Stimulated activated CD8-positive, alpha-beta memory T cell treated with anti-CD3 and anti-CD28 coated beads, Interleukin-7, amount 100 ng/mL, for 1 hour (primary cell): Measurements from ENCODE around the gene NKIRAS1.
"Not testable (repeated sequence)": the region's sequence is repeated elsewhere in the genome, so short reads cannot be mapped to it uniquely, and the experiment has no call there.

Experiments
- DNase-seq, 2 donors: peaks; one replicate each; pipeline ENCODE4 v3.0.0-alpha.2; 2020; ENCODE audit warnings: low read depth in 2 of 2

Gene NKIRAS1

DNA sequence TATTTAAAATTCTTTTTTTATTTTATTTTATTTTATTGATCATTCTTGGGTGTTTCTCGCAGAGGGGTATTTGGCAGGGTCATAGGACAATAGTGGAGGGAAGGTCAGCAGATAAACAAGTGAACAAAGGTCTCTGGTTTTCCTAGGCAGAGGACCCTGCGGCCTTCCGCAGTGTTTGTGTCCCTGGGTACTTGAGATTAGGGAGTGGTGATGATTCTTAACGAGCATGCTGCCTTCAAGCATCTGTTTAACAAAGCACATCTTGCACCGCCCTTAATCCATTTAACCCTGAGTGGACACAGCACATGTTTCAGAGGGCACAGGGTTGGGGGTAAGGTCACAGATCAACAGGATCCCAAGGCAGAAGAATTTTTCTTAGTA lies 46.1 kb downstream of the NKIRAS1 start:
- DNase-seq = not testable (repeated sequence)

DNA sequence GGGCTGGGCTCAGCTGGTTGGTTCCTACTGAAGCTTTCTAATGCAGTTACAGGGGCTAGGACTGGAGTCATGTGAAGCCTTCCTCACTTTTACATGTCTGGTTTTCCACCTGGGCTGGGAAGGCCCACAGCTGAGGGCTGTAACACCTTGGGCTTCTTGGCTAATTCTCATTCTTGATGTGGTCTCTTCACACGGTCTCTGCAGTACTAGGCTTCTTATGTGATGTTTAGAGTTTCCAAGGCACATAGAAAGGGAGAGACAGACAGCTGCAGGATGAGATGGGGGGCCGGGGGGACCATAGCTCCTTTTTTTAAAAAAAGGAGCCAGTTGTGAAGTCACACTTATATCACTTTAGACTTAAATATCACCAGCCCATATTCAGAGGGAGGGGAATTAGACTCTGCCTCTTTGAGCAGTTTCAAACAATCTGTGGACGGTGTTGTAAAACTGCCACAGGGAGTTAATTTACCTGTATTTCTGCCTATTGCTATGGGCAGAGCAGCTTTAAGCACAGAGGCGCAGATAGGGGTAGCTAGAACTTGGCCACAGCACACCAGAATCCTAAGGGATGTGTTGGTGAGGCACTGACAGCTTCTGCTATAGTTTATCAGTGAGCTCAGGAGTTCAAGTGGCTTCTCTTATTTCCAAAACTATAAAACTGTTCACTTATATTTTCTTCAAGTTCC lies 46.7 kb downstream of the NKIRAS1 start:
- DNase-seq = no peak

DNA sequence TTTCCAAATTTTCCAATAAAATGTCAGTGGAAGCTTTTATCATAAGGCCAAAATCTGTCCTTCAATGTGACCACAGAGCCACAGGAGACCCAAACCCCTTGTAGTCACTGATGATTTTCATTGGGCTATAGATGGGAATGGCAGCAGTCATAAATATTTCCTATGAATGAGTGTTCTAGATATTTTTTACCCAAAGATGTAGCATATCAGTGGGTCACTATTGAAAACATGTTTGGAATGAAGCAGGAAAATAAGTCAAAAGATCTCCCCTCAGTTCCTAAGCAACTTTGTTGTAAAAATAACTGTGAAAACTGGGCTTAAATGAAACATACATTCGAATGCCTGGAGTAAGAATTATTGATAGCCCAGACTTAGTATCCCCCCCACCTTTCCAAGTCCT lies 49.0 kb downstream of the NKIRAS1 start:
- no peak for DNase-seq

DNA sequence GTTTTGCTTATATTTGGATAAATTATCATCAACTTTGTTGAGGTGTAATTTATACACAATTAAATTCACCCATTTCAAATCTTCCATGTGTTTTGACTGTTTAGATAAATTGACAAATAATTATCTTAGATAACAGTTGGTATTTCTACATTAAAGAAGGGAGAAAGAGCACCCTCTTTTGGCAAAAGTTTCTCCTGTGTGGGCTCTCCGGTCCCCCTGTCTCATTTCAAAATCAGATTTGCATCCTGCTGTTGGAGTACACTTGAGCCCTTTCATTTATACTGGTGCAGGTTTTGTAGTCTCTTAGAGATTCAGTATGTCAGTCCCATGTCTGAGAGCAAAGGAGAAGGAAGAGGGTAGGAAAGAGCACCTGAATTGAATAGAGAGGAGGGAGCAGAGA lies 49.4 kb downstream of the NKIRAS1 start:
- no peak for DNase-seq

DNA sequence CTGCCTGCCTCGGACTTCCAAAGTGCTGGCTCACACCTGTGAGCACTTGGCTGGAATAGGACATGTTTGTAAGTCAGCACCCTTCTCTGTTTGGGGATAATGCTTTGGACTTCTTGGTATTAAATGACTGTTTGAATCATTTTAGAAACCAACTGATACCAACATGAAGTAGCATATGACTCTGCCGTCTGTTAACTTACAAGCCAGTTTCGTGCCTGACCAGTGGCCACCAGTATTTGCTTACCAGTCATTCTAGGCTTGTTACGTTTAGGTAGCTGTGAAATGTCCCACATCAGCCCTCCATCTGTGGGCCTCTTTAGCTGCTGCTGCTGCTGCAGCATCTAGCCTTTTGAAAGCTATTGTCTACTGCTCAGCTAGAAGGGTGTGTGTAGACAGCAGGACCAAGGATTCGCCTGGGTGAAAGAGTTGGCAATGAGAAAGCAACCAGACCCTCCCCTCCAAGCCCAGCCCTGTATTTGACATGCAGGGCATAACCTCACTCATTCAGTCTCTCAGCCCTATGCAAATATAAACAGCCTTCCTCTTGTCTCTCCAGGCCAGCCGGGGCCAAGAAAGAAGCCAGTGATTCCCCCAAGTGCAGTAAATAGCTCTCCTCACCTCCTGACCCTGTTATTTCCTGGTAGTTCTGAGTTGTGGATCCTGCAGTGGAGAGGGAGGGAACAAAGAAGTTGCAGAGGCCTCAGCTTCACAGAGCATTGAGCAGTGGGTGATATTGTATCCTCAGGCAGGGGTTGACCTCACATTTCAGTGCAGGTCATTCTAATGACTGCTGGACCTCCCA lies 51.0 kb downstream of the NKIRAS1 start:
- DNase-seq = no peak

DNA sequence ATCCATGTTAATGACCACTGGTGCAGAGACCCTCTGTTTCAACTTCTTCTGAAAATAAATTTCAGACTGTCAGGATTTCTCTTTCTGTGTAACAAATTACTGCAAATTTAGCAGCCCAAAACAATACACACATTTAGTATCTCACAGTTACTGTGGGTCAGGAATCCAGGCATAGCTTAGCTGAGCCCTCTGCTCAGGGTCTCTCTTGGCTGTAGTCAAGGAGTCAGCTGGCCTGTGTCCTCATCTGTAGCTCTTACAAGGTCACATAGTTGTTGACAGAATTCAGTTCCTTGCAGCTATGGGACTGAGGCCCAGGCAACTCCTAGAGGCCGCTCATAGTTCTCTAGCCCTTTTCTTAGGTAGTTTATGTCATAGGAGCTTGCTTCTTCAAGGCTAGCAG lies 51.9 kb downstream of the NKIRAS1 start:
- no peak for DNase-seq

DNA sequence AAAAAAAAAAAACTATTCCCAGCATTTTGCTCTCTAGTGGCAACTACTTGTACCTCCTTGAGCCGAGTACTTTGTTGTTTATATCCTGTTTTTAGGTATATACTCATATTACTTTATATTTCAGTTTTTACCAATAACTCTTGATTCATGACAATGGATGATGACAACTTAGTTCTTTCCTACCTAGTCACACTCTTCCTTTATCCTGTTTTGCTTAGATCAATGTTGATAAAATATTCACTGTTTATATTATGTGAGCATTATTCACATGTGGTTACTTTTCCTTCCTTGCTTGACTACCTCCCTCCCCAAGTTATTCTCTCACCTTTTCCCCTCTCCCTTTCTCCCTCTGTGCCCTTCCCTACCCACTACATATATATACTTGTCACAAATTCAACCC lies 53.7 kb downstream of the NKIRAS1 start:
- no peak for DNase-seq

DNA sequence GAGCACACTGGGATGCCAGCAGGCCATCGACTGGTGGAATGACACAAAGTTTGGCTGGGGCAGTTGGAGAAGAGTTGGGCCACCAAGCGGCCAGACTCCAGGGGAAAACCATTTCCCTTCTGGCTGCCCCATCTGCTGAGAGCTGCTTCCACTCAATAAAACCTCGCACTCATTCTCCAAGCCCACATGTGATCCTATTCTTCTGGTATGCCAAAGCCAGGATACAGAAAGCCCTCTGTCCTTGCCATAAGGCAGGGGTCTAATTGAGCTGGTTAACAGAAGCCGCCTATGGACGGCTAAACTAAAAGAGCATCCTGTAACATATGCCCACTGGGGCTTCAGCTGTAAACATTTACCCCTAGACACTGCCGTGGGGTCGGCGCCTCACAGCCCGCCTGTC lies 55.1 kb downstream of the NKIRAS1 start:
- DNase-seq = no peak

DNA sequence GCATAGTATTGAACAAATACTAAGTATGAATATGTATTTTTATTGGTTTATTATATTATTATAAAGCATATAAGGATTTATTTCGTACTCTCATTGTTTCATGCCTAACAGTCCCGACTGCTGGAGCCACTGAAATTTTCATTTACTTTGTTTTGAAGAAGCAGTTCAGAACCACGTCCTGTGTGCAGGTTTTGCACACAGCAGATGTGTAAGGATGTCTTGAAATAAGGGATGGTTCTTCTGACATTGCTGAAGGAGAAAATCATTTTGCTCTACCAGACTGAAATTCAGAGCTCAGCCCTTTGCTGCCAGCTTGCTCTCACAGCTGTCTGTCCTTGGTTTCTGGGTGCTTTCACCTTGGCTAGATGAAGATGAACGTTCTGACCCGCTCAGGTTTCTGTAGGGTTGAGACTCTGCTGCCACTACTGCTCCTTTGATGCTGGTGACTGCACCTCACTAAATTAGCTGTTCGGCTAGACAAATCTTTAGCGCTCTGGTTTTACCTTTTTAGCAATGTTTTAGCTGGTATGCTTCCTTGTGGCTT lies 56.9 kb downstream of the NKIRAS1 start:
- no peak for DNase-seq

DNA sequence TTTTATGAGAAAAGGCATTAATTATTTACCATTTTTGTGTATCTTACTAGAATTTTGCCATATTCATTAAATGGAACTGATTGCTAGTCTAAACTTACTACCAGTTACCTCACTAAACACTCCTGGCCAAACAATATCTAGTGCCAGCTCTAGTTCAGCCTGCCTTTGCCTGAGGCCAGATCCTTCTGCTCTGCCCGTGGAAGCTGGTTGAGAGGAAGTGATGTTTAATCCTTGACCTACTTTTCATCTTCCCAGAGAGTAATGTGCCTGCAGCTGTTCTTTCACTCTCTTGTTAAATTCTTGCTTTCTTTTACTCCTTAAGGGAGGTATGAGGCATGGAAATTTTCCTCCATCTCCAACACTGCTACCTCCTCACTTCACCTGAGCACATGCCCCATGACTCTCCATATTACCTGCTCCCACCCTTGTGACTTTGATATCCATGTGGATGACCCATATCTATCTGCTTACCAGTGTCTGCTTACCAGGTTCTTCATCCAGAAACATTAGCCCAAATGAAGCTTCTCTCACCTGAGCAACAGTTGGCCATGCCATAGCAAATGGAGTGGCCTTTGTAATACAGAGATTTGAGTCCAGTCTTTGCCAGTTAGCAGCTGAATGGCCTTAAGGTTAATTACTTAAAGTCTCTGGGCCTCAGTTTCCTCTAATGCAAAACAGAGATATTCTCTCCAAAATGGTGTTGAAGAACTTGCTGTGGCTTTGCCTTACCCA lies 57.6 kb downstream of the NKIRAS1 start:
- DNase-seq = no peak

DNA sequence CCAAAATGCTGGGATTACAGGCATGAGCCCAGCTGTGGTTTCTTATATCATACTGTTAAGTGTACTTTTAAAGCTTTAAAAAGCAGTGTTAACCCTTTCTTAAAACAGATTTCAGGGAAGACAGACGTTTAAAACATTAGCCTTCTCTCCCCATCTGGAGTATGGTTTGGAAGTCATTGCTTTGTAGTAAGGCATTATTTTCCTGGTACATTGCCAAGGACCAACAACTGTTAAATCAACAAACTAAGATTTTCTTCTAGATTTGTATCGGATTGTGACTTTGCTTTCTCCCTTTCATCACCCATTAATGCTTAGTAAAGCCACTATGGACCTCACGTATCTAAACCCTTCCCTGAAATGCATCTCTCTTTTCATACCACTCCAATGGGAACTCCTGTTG lies 60.5 kb downstream of the NKIRAS1 start:
- DNase-seq = no peak

DNA sequence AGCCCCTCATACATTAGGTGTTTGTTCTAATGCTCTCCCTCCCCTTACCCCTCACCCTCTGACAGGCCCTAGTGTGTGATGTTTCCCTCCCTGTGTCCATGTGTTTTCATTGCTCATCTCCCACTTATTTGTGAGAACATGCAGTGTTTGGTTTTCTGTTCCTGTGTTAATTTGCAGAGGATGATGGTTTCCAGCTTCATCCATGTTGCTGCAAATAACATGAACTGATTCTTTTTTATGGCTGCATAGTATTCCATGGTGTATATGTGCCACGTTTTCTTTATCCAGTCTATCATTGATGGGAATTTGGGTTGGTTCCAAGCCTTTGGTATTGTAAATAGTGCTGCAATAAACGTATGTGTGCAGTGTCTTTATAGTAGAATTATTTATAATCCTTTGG lies 67.3 kb downstream of the NKIRAS1 start:
- not testable (repeated sequence) for DNase-seq

DNA sequence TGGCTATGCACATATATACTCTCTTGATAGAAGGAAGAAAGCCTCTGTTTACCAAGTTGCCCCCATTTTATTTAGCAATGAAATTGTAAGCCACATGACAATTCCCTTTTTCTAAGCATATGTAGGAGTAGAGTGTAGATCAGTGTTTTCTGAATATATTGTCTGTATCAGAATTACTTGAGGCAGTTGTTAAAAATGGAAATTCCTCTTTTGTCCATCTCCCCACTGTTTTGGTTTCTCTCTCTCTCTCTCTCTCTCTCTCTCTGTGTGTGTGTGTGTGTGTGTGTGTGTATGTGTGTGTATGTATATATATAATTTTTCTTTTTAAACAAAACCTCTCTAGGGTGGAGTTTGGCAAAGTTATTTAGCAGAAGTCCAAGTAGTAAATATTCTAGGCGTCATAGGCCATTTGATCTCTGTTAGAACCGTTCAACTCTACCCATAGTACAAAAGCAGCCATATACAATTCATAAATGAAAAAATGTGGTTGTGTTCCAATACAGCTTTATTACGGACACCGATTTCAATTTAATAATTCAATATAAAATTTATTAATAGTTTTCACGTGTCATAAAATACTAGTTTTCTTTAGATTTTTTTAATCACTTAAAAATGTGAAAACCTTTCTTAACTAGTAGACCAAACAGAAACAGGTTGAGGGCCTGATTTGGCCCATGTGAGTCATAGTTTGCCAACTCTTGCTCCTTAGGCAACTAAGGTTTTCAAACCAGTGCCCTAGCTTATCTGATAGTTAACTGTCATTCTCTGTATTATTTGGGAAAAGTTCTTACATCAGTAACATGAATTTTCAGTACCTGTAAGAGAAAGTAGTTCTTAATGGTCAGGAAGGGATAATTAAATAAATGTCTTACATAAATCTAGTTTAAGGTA lies 71.2 kb downstream of the NKIRAS1 start:
- DNase-seq = no peak

DNA sequence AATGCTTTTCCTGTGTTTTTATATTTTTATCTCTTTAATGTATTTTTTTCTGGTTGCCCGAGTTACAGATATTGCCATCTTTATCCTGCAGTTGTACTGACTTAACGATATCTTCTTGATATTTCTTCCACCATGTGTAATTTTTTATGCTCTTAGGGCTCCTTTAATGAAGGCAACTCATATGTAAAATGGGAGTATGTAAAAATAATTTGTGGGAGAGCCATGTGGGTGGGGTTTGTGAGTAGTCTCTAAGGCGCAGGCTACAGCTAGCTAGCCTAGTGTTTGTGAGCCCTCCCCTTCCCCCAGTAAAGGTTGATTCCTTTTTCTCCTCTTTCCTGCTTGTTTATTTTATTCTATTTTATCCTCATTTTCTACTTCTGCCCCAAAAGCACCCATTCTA lies 72.9 kb downstream of the NKIRAS1 start:
- no peak for DNase-seq
